Esophagus muscularis mucosa (tissue), 4 donors: ENCODE results near the gene ZNF622.

Experiments
- CTCF ChIP-seq, 3 experiments: fragments of 200-600 bp in 2 of 3; fragments of 450-650 bp in 1 of 3; sonication (generic) in 2 of 3; IDR thresholded peaks; one replicate each; pipeline ENCODE4 v1.5.1; 2017 to 2019; ENCODE audit warnings: antibody characterized with exemption in 3 of 3, mild to moderate bottlenecking in 2 of 3, moderate library complexity in 1 of 3
- EP300 ChIP-seq: sonication (generic); formaldehyde crosslinking; IDR thresholded peaks from one replicate; pipeline ENCODE4 v1.6.1; 2017; ENCODE audit warnings: antibody characterized with exemption
- POLR2A ChIP-seq: fragments of 450-650 bp; IDR thresholded peaks from one replicate; pipeline ENCODE4 v1.6.1; 2017; ENCODE audit warnings: antibody characterized with exemption, moderate library complexity, mild to moderate bottlenecking, low read depth

- no peak for TF ChIP-seq EP300
- no peak for TF ChIP-seq CTCF (IDR thresholded peaks at IDR 0.05)
- no peak for TF ChIP-seq POLR2A
These were observed 15.4 kb downstream of the ZNF622 start for GRCh38 chr5:16450163-16450562.
